ENCODE data around the gene SCNN1B.

GRCh38 chr16:23402100-23402499, 100.0 kb downstream of the SCNN1B start:
- TF ChIP-seq CTCF (IDR thresholded peaks at IDR 0.05; ENCODE audit: poor library complexity, severe bottlenecking) (no peak), EZH2 (IDR thresholded peaks at IDR 0.05; ENCODE audit: borderline replicate concordance, insufficient read depth, low read length, poor library complexity, severe bottlenecking) (no peak), EP300 (conservative IDR thresholded peaks at IDR 0.05; ENCODE audit: poor library complexity, severe bottlenecking) (no peak), MXI1 (conservative IDR thresholded peaks at IDR 0.05; ENCODE audit: poor library complexity, severe bottlenecking) (no peak), POLR2AphosphoS5 (IDR thresholded peaks at IDR 0.05) (no peak), SMC3 (conservative IDR thresholded peaks at IDR 0.05; ENCODE audit: poor library complexity) (no peak), TAF1 (IDR thresholded peaks at IDR 0.05; ENCODE audit: low read depth) (no peak)
